Mesothelial cell of epicardium (in vitro differentiated cells): ENCODE measurements around the gene RAB11FIP3. TPM values are rescaled to one million over a fixed set of nuclear protein-coding genes. Genes with fewer than 3 reads are reported as not detected.
"Not testable (repeated sequence)": the region's sequence is repeated elsewhere in the genome, so short reads cannot be mapped to it uniquely, and the experiment has no call there.

Experiments used
- DNase-seq, 2 experiments: peaks; one replicate each; pipeline ENCODE4 v3.0.0; 2021; ENCODE audit warnings: low spot score in 2 of 2; ENCODE audit not compliant: unreplicated experiment in 2 of 2
- H3K27ac Mint-ChIP-seq: 2 replicates; pipeline ENCODE4 v1.8.0; 2021; ENCODE audit warnings: mixed read lengths
- H3K27me3 Mint-ChIP-seq: 2 replicates; pipeline ENCODE4 v1.8.0; 2021; ENCODE audit warnings: low read depth, mixed read lengths
- H3K36me3 Mint-ChIP-seq: 2 replicates; pipeline ENCODE4 v1.8.0; 2021; ENCODE audit warnings: mixed read lengths
- H3K4me1 Mint-ChIP-seq: 2 replicates; pipeline ENCODE4 v1.8.0; 2021; ENCODE audit warnings: mixed read lengths
- H3K4me3 Mint-ChIP-seq: 2 replicates; pipeline ENCODE4 v1.8.0; 2021; ENCODE audit warnings: mild to moderate bottlenecking, moderate library complexity, mixed read lengths
- H3K9me3 Mint-ChIP-seq: 2 replicates; pipeline ENCODE4 v1.8.0; 2021; ENCODE audit warnings: mixed read lengths
- total RNA-seq: library from RNA; stranded (reverse); gene quantifications from 3 replicates; pipeline ENCODE4 v1.2.1, GENCODE V29; 2021
- TF ChIP-seq, protein P1 (sequence below): fragments of 200-600 bp; sonication (generic); IDR thresholded peaks from one replicate; pipeline ENCODE4 v1.5.0; 2021; ENCODE audit warnings: antibody characterized with exemption; ENCODE audit not compliant: unreplicated experiment

RAB11FIP3 gene
- total RNA-seq, 1 donor from 2014 or later = 68.8 TPM

DNA sequence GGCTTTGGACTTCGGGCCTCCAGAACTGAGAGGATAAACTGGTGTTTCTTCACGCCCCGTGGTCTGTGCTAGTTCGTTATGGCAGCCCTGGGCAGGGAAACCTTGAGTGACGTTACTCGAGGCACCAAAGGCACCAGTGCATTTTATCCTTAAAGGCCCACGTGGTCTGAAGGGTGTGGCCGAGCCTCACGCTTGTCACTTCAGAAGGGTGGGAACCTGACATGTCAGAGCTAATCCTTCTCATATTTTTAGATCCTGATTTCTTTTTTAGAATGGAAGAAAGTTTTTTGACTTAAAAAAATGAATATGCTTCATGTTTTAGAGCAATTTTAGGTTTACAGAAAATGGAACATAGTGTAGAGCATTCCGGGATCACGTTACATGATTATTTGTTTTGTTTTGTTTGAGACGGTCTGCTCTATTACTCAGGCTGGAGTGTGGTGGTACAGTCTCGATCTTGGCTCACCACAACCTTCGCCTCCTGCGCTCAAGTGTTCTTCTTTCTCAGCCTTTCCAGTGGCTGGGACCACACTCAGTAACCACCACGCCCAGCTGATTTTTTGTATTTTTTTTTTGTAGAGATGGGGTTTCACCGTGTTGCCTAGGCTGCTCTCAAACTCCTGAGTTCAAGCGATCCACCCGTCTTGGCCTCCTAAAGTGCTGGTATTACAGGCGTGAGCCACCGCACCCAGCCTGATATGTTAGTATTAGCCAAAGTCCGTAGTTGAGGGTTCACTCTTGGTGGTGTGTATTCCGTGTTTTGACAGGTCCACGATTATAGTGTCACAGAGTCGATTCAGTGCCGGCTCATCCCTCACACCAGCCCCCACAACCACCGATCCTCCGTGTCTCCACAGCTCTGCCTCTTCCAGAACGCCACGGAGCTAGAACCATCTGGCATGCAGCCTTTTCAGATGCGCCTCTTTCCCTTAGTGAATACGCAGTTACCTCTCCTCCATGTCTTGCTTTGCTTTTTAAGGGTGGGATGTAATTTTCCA, 47.9 kb downstream of the RAB11FIP3 start:
- H3K27ac Mint-ChIP-seq = no peak overlapping the region
- TF ChIP-seq, protein P1, sequence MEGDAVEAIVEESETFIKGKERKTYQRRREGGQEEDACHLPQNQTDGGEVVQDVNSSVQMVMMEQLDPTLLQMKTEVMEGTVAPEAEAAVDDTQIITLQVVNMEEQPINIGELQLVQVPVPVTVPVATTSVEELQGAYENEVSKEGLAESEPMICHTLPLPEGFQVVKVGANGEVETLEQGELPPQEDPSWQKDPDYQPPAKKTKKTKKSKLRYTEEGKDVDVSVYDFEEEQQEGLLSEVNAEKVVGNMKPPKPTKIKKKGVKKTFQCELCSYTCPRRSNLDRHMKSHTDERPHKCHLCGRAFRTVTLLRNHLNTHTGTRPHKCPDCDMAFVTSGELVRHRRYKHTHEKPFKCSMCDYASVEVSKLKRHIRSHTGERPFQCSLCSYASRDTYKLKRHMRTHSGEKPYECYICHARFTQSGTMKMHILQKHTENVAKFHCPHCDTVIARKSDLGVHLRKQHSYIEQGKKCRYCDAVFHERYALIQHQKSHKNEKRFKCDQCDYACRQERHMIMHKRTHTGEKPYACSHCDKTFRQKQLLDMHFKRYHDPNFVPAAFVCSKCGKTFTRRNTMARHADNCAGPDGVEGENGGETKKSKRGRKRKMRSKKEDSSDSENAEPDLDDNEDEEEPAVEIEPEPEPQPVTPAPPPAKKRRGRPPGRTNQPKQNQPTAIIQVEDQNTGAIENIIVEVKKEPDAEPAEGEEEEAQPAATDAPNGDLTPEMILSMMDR = no peak
- no peaks in the 10 kb centered on the region for H3K9me3 Mint-ChIP-seq
- H3K27me3 Mint-ChIP-seq = no peaks in the 10 kb centered on the region
- H3K4me1 Mint-ChIP-seq = no peaks in the 10 kb centered on the region
- H3K36me3 Mint-ChIP-seq = peaks cover 9% of the 10 kb centered on the region
- no peak for DNase-seq
- H3K4me3 Mint-ChIP-seq = no peak overlapping the region

DNA sequence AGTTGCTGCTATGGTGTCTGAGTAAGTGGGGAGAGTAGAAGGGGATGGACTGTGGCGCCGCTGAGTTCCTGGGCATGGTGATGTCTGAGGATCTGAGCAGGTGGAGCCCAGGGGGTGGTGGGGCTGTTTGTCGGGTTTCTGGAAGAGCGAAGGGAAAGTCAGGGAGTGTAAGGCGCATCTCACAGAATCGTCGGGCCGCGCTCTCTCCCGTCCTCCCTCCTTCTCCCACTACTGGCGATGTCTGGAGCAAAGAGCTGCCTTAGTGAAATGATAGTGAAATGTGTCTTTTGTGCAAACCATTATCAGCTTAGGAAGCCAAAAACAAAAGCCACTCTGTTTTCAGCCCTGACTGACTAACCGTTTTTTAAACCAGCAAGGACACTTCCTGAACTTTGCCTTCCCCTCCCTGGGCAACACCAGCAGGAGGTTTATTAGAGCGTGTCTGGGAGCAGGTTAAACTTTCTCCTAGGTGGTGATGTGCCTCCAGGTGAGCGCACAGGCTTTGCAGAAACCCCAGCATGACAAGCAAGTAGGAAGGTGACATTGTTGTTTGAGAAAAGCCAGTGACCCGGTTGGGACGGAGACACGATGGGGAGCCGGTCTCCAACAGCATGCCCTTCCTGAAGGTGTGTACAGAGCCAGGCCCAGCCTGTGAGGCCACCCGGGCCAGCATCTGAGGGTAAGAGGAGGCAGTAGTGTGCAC, 49.1 kb downstream of the RAB11FIP3 start:
- Mint-ChIP-seq H3K27me3 (no peaks in the 10 kb centered on the region), H3K9me3 (no peaks in the 10 kb centered on the region), H3K4me1 (no peaks in the 10 kb centered on the region), H3K36me3 (peaks cover 9% of the 10 kb centered on the region), H3K4me3 (no peak overlapping the region), H3K27ac (no peak overlapping the region)
- DNase-seq = no peak
- TF ChIP-seq, protein P1 = no peak

DNA sequence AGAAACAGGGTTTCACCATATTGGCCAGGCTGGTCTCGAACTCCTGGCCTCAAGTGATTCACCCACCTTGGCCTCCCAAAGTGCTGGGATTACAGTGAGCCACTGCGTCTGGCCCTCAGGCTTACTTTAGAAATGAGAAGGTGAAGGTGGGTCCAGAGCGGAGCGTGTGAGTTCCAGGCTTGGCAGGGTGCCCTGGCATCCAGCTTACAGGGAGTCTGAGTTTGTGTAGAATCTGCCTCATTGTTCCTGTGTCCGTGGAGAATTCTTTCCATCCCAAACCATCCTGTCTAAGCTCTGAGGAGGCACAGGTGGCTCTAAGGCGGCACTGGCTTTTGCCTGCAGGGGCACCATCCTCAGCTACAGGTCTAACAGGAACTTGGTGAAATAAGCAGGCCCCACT, 50.6 kb downstream of the RAB11FIP3 start:
- no peaks in the 10 kb centered on the region for H3K9me3 Mint-ChIP-seq
- H3K36me3 Mint-ChIP-seq = peaks cover 9% of the 10 kb centered on the region
- no peak for DNase-seq
- TF ChIP-seq, protein P1 = no peak
- H3K4me3 Mint-ChIP-seq = no peak overlapping the region
- H3K4me1 Mint-ChIP-seq = no peaks in the 10 kb centered on the region
- H3K27ac Mint-ChIP-seq = no peak overlapping the region
- no peaks in the 10 kb centered on the region for H3K27me3 Mint-ChIP-seq

DNA sequence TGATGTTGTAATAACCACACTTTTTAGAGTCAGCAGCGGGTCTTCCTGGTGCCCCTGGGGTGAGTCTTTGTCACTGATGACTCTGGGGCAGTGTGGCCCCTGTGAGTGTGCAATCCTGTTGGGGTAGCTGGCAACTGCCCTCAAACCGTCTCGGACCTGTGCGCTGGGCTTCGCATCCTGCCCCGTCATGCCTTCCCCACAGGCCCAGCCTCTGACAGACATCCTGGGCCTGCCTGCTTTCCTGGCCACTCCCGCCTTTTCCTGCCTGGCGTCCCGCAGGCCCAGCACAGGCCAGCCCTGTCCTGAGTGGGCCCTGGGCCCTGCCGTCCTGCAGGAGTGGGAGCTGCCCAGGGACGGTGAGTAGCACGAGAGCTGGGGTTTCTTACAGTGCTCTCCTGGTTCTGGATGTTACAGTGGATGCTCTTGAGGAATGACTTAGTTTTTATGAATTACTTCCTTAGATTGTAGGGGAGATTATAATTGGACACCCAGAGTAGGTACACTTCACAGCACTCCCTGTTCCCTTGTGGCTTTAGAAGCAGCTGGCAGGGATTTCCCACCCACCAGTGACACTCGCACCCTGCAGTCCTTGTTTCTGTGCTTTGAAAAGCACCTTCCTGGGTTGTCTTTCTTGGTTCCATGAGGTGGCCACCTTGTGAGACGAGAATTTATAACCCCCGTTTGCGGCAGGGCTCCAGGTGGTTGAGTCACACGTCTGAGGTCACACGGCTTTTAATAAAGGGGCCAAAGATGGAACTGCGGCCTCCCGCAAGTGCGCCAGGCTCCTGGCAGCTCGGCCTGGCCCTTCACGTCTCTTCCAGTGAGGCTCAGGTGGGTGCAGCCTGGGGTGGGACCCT, 52.1 kb downstream of the RAB11FIP3 start:
- H3K9me3 Mint-ChIP-seq = no peaks in the 10 kb centered on the region
- no peaks in the 10 kb centered on the region for H3K4me1 Mint-ChIP-seq
- no peak overlapping the region for H3K27ac Mint-ChIP-seq
- H3K27me3 Mint-ChIP-seq = no peaks in the 10 kb centered on the region
- DNase-seq = no peak
- H3K4me3 Mint-ChIP-seq = no peak overlapping the region
- H3K36me3 Mint-ChIP-seq = peaks cover 10% of the 10 kb centered on the region
- TF ChIP-seq, protein P1 = no peak

DNA sequence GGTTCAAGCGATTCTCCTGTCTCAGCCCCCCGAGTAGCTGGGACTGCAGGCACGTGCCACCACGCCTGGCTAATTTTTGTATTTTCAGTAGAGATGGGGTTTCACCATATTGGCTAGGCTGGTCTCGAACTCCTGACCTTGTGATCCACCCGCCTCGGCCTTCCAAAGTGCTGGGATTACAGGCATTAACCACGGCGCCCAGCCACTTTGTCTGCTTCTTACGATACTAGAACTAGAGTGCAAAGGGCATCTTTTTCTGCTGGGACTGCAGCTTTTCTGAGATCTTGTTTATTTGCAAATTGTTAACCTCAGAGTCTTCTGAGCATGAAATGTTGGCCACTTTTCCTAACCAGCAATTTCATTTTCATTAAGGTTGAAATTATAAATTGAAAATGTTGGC, 52.8 kb downstream of the RAB11FIP3 start:
- H3K4me3 Mint-ChIP-seq, H3K9me3 Mint-ChIP-seq, DNase-seq, H3K4me1 Mint-ChIP-seq, H3K27ac Mint-ChIP-seq, H3K27me3 Mint-ChIP-seq: not testable (repeated sequence)
- peaks cover 11% of the 10 kb centered on the region for H3K36me3 Mint-ChIP-seq
